Measurements from ENCODE around the gene MARF1.
"Not testable (repeated sequence)": the region's sequence is repeated elsewhere in the genome, so short reads cannot be mapped to it uniquely, and the experiment has no call there.

DNA sequence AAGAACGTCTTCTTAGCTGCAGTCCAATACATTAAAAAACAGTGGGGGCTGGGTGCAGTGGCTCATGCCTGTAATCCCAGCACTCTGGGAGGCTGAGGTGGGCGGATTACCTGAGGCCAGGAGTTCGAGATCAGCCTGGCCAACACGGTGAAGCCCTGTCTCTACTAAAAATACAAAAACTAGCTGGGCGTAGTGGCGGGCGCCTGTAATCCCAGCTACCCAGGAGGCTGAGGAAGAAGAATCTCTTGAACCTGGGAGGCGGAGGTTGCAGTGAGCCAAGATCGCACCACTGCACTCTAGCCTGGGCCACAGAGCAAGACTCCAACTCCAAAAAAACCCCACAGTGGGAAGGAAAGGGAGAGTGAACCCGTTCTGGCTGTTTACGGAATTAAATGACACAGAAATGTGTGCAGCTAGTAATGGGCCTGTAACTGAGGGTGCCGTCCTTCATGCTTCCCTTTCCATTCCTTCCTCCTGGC, 35.7 kb downstream of the MARF1 start:
- TF ChIP-seq RAD21 (IDR thresholded peaks at IDR 0.05 in 1 of 2, conservative IDR thresholded peaks at IDR 0.05 in 1 of 2; ENCODE audit: low read depth in 2 of 2, low read length in 2 of 2); SIX5 (IDR thresholded peaks at IDR 0.05; ENCODE audit: low read depth, low read length): not testable (repeated sequence)
- TF ChIP-seq, protein P1, sequence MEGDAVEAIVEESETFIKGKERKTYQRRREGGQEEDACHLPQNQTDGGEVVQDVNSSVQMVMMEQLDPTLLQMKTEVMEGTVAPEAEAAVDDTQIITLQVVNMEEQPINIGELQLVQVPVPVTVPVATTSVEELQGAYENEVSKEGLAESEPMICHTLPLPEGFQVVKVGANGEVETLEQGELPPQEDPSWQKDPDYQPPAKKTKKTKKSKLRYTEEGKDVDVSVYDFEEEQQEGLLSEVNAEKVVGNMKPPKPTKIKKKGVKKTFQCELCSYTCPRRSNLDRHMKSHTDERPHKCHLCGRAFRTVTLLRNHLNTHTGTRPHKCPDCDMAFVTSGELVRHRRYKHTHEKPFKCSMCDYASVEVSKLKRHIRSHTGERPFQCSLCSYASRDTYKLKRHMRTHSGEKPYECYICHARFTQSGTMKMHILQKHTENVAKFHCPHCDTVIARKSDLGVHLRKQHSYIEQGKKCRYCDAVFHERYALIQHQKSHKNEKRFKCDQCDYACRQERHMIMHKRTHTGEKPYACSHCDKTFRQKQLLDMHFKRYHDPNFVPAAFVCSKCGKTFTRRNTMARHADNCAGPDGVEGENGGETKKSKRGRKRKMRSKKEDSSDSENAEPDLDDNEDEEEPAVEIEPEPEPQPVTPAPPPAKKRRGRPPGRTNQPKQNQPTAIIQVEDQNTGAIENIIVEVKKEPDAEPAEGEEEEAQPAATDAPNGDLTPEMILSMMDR (IDR thresholded peaks at IDR 0.05; ENCODE audit: control extremely low read depth in 1 of 3, insufficient read depth in 1 of 3, low read depth in 1 of 3, low read length in 3 of 3), result not testable (repeated sequence)

Data from H1 (cell line).